ENCODE data around the gene CNNM4.
A peak's percentile ranks its signal among the peaks of the same experiment; 100 is the strongest.

The CNNM4 gene

GRCh38 chr2:96810783-96811192, 50.1 kb downstream of the CNNM4 start:
- DNase-seq (ENCODE audit: low spot score), result no peak

- DNase-seq (ENCODE audit: low spot score), result no peak
Measured at GRCh38 chr2:96811917-96812316, 51.2 kb downstream of the CNNM4 start.

GRCh38 chr2:96813656-96814055, 53.0 kb downstream of the CNNM4 start:
- no peak for DNase-seq (ENCODE audit: low spot score)

GRCh38 chr2:96815326-96816126, 54.8 kb downstream of the CNNM4 start:
- peak; percentile 35 for DNase-seq (ENCODE audit: low spot score)

- peak; percentile 96 for DNase-seq (ENCODE audit: low spot score)
Measured at GRCh38 chr2:96816127-96816835, 55.6 kb downstream of the CNNM4 start, which contains the start of gene CNNM3. CNNM3 (plus strand) TSS chr2:96816268; CDS start chr2:96816278, 10 bp downstream.

- DNase-seq (ENCODE audit: low spot score), result no peak
Measured at GRCh38 chr2:96816836-96817702, 56.4 kb downstream of the CNNM4 start.

GRCh38 chr2:96817882-96818281, 57.2 kb downstream of the CNNM4 start:
- DNase-seq (ENCODE audit: low spot score), result no peak

- no peak for DNase-seq (ENCODE audit: low spot score)
Measured at GRCh38 chr2:96819128-96819875, 58.6 kb downstream of the CNNM4 start.

GRCh38 chr2:96819876-96820511, 59.3 kb downstream of the CNNM4 start:
- DNase-seq (ENCODE audit: low spot score), result no peak

GRCh38 chr2:96821113-96821675, 60.5 kb downstream of the CNNM4 start:
- no peak for DNase-seq (ENCODE audit: low spot score)

- DNase-seq (ENCODE audit: low spot score), result no peak
Measured at GRCh38 chr2:96822786-96823185, 62.1 kb downstream of the CNNM4 start.

- DNase-seq (ENCODE audit: low spot score), result no peak
Measured at GRCh38 chr2:96823198-96823597, 62.5 kb downstream of the CNNM4 start.

GRCh38 chr2:96824079-96824870, 63.6 kb downstream of the CNNM4 start:
- no peak for DNase-seq (ENCODE audit: low spot score)

GRCh38 chr2:96825057-96825456, 64.4 kb downstream of the CNNM4 start:
- DNase-seq (ENCODE audit: low spot score), result no peak

- DNase-seq (ENCODE audit: low spot score), result no peak
Measured at GRCh38 chr2:96826546-96827278, 66.0 kb downstream of the CNNM4 start.

- no peak for DNase-seq (ENCODE audit: low spot score)
Measured at GRCh38 chr2:96828436-96828835, 67.7 kb downstream of the CNNM4 start.

- DNase-seq (ENCODE audit: low spot score), result no peak
Measured at GRCh38 chr2:96828874-96829273, 68.2 kb downstream of the CNNM4 start.

GRCh38 chr2:96830044-96830562, 69.4 kb downstream of the CNNM4 start:
- DNase-seq (ENCODE audit: low spot score), result no peak

GRCh38 chr2:96831679-96832078, 71.0 kb downstream of the CNNM4 start:
- no peak for DNase-seq (ENCODE audit: low spot score)

All from CD4-positive, alpha-beta T cell treated with Interleukin-2 at 100 ng/mL for 4 hours (primary cell).